ENCODE data around the gene SV2C. TPM values are rescaled to one million over a fixed set of nuclear protein-coding genes. Genes with fewer than 3 reads are reported as not detected.
A peak's percentile ranks its signal among the peaks of the same experiment; 100 is the strongest.
"Not testable (repeated sequence)": the region's sequence is repeated elsewhere in the genome, so short reads cannot be mapped to it uniquely, and the experiment has no call there.

Gene SV2C
- polyA plus RNA-seq, 3 donors: 0.01 to 0.02 TPM; not detected in 1

DNA sequence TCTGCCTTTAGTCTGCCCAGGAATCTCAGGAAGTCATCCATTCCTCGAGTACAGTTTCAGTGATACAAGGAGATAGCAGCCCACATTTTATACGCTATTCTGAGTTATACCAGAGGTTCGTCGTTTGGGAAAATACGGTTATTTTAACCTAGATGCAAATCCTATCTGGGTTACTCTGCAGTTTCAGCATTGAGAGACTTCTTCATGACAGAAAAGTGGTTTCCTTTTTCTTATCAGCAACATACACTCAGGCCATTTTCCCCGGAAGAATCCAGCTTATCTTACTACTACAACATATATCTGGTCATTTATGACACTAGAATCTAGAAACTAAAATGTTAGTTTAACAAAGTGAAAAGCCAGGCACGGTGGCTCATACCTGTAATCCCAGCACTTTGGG lies 236.5 kb downstream of the SV2C start:
- H3K4me3 Mint-ChIP-seq: peak overlapping the region in 1 of 2 donors; percentile 67
- Histone ChIP-seq H3K4me2 (replicated peaks; ENCODE audit: extremely low read depth, low read length, poor library complexity, severe bottlenecking) (peak overlapping the region; percentile 5), H3K79me2 (ENCODE audit: insufficient read depth, low read length) (no peaks in the 10 kb centered on the region), H4K20me1 (ENCODE audit: insufficient read depth, low read length) (no peaks in the 10 kb centered on the region), H3K9ac (ENCODE audit: insufficient read depth, low read length, poor library complexity, severe bottlenecking) (no peak overlapping the region), H3K36me3 (replicated peaks in 1 of 2; ENCODE audit: control insufficient read depth in 1 of 2, insufficient read depth in 2 of 2, low read length in 2 of 2) (no peaks in the 10 kb centered on the region), H2AFZ (ENCODE audit: insufficient read depth, low read depth, low read length, poor library complexity, severe bottlenecking) (peak overlapping the region; percentile 7), H3K27ac (ENCODE audit: low read depth in 1 of 2, low read length in 2 of 2) (no peak overlapping the region), H3K27me3 (ENCODE audit: control insufficient read depth in 2 of 2, insufficient read depth in 2 of 2, low read length in 2 of 2) (no peaks in the 10 kb centered on the region), H3K4me3 (replicated peaks in 1 of 3; ENCODE audit: low read depth in 2 of 3, low read length in 3 of 3) (no peak overlapping the region), H3K4me1 (ENCODE audit: control insufficient read depth in 1 of 2, insufficient read depth in 2 of 2, low read length in 2 of 2) (peaks cover 5 to 6% of the 10 kb centered on the region in 2 donors), H3K9me3 (replicated peaks in 1 of 2; ENCODE audit: control insufficient read depth in 1 of 2, insufficient read depth in 1 of 2, low read length in 2 of 2) (no peaks in the 10 kb centered on the region)
- WGBS (ENCODE audit: insufficient coverage): 0% methylated on average over 2 of the region's 7 CpGs
- H3K27me3 Mint-ChIP-seq (ENCODE audit: low read depth in 3 of 3): peaks cover 6 to 10% (median 9%) of the 10 kb centered on the region in 3 donors
- intact Hi-C loops (cut with micrococcal nuclease): no loop called here
- peaks cover 9% of the 10 kb centered on the region for H3K4me1 Mint-ChIP-seq
- H3K9me3 Mint-ChIP-seq: peaks cover 0 to 8% (median 0%) of the 10 kb centered on the region in 7 donors
- no peak for TF ChIP-seq CTCF (IDR thresholded peaks at IDR 0.05)
- no peak for DNase-seq
- H3K36me3 Mint-ChIP-seq: no peaks in the 10 kb centered on the region
- no peak overlapping the region for H3K27ac Mint-ChIP-seq

DNA sequence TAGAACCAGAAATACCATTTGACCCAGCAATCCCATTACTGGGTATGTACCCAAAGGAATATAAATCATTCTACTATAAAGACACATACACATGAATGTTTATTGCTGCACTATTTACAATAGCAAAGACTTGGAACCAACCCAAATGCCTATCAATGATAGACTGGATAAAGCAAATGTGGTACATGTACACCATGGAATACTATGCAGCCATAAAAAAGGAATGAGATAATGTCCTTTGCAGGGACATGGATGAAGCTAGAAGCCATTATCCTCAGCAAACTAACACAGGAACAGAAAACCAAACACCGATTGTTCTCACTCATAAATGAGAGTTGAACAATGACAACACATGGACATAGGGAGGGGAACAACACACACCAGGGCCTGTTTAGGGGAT lies 240.3 kb downstream of the SV2C start:
- H2AFZ ChIP-seq (ENCODE audit: insufficient read depth, low read depth, low read length, poor library complexity, severe bottlenecking); DNase-seq; H3K4me3 ChIP-seq (replicated peaks in 1 of 3; ENCODE audit: low read depth in 2 of 3, low read length in 3 of 3); H4K20me1 ChIP-seq (ENCODE audit: insufficient read depth, low read length); H3K36me3 Mint-ChIP-seq; H3K9me3 ChIP-seq (replicated peaks in 1 of 2; ENCODE audit: control insufficient read depth in 1 of 2, insufficient read depth in 1 of 2, low read length in 2 of 2); H3K27ac ChIP-seq (ENCODE audit: low read depth in 1 of 2, low read length in 2 of 2); H3K4me2 ChIP-seq (replicated peaks; ENCODE audit: extremely low read depth, low read length, poor library complexity, severe bottlenecking); H3K36me3 ChIP-seq (replicated peaks in 1 of 2; ENCODE audit: control insufficient read depth in 1 of 2, insufficient read depth in 2 of 2, low read length in 2 of 2); H3K79me2 ChIP-seq (ENCODE audit: insufficient read depth, low read length); H3K9ac ChIP-seq (ENCODE audit: insufficient read depth, low read length, poor library complexity, severe bottlenecking); H3K9me3 Mint-ChIP-seq; H3K27me3 ChIP-seq (ENCODE audit: control insufficient read depth in 2 of 2, insufficient read depth in 2 of 2, low read length in 2 of 2); intact Hi-C loops (cut with micrococcal nuclease); H3K4me3 Mint-ChIP-seq; H3K27ac Mint-ChIP-seq: not testable (repeated sequence)
- no CpG with 5 or more reads among the region's 1 CpG for WGBS (ENCODE audit: insufficient coverage)
- H3K4me1 ChIP-seq (ENCODE audit: control insufficient read depth in 1 of 2, insufficient read depth in 2 of 2, low read length in 2 of 2): peaks cover 5 to 11% of the 10 kb centered on the region in 2 donors
- Mint-ChIP-seq H3K4me1 (peaks cover 29% of the 10 kb centered on the region), H3K27me3 (ENCODE audit: low read depth in 3 of 3) (peaks cover 4 to 16% (median 8%) of the 10 kb centered on the region in 3 donors)

All from CD14-positive monocyte (primary cell).